ENCODE measurements around the gene CMBL.

GRCh38 chr5:10320793-10321192 lies 13.1 kb upstream of the CMBL start:
- no peak for TF ChIP-seq CTCF (IDR thresholded peaks at IDR 0.05)
- no peak for TF ChIP-seq POLR2A (IDR thresholded peaks at IDR 0.05)

Data from thyroid gland (tissue), 4 donors.